Measurements from ENCODE around the gene DOLK. TPM values are rescaled to one million over a fixed set of nuclear protein-coding genes. Genes with fewer than 3 reads are reported as not detected.

Gene DOLK
- polyA plus RNA-seq, 10 donors = 7.2 to 11.2 (median 8.4) TPM

GRCh38 chr9:128937310-128938165, 9.9 kb downstream of the DOLK start:
- no peak for DNase-seq

- no peak for DNase-seq
These were observed 11.1 kb downstream of the DOLK start for GRCh38 chr9:128936171-128936865.

- no peak for DNase-seq
These were observed 13.7 kb downstream of the DOLK start for GRCh38 chr9:128933731-128934130.

GRCh38 chr9:128929560-128929959, 17.8 kb downstream of the DOLK start:
- no peak for DNase-seq

GRCh38 chr9:128928624-128929023, 18.8 kb downstream of the DOLK start:
- DNase-seq = no peak

- DNase-seq = peak in 2 of 3 donors; percentile 43 to 57
These were observed 19.5 kb downstream of the DOLK start for GRCh38 chr9:128927731-128928411.

- DNase-seq = no peak
These were observed 23.9 kb downstream of the DOLK start for GRCh38 chr9:128923493-128923883.

GRCh38 chr9:128921881-128922763, 25.3 kb downstream of the DOLK start:
- peak; percentile 66 to 92 (median 78) for DNase-seq

- DNase-seq = peak; percentile 41 to 69 (median 64)
These were observed 26.9 kb downstream of the DOLK start, which contains the start of gene PHYHD1 for GRCh38 chr9:128920381-128921058. PHYHD1 (plus strand) TSS chr9:128920982; CDS start chr9:128922324, 1,342 bp downstream.

- DNase-seq = no peak
These were observed 27.9 kb downstream of the DOLK start for GRCh38 chr9:128919402-128920089.

GRCh38 chr9:128918921-128919320, 28.5 kb downstream of the DOLK start:
- DNase-seq = no peak

GRCh38 chr9:128917151-128917849, 30.1 kb downstream of the DOLK start:
- DNase-seq = peak; percentile 77 to 92 (median 80)

GRCh38 chr9:128916745-128917144, 30.7 kb downstream of the DOLK start:
- DNase-seq = no peak

GRCh38 chr9:128916204-128916603, 31.2 kb downstream of the DOLK start:
- peak in 1 of 3 donors; percentile 46 for DNase-seq

GRCh38 chr9:128913995-128914772, 33.2 kb downstream of the DOLK start:
- no peak for DNase-seq

- no peak for DNase-seq
These were observed 34.1 kb downstream of the DOLK start for GRCh38 chr9:128913048-128913900.

- peak in 1 of 3 donors; percentile 74 for DNase-seq
These were observed 35.0 kb downstream of the DOLK start for GRCh38 chr9:128912270-128912853.
